GM12892 (cell line): Measurements from ENCODE around the gene OR6B3.

ENCODE experiments used
- POLR2A ChIP-seq: IDR thresholded peaks from 2 replicates; pipeline ENCODE4 v1.6.1; 2011; ENCODE audit warnings: low read depth, low read length, control low read depth
- POLR2AphosphoS5 ChIP-seq: IDR thresholded peaks from 2 replicates; pipeline ENCODE4 v1.6.1; 2011; ENCODE audit warnings: low read depth, low read length, control low read depth
- TAF1 ChIP-seq: IDR thresholded peaks from 2 replicates; pipeline ENCODE4 v1.6.1; 2011; ENCODE audit warnings: low read depth, mild to moderate bottlenecking, control low read depth, low read length, borderline replicate concordance

DNA sequence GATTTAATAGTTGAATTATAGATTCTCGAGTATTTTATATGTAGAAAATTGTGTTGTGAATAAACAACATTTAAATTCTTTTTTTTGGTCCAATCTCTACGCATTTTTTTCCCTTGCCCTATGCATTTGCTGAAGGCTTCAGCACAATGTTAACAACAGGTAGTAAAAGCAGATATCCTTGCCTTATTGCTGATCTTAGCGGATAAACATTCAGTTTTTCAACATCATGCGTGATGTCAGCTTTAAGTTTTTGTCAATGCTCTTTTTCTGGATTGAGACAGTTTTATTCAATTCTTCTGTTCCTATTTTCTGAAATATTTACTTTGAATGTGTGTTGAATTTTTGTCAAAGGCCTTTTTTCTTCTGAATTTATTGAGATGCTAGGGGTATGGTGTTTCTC lies 11.6 kb upstream of the OR6B3 start:
- TF ChIP-seq POLR2A, result no peak
- no peak for TF ChIP-seq TAF1
- TF ChIP-seq POLR2AphosphoS5, result no peak
